GM12878 (cell line): Measurements from ENCODE around the gene RSPRY1. TPM values are rescaled to one million over a fixed set of nuclear protein-coding genes. Genes with fewer than 3 reads are reported as not detected.

Experiments
- ATAC-seq: fragments of 200-7000 bp; cut with Tn5 transposase; 3 replicates; pipeline ENCODE4 v1.9.1; 2020; ENCODE audit warnings: mild to moderate bottlenecking, moderate library complexity
- BruUV-seq: library from RNA; stranded (reverse); fragments of 400-500 nt; replicated peaks from 2 replicates; lab custom pipeline; 2021; lab: Mats Ljungman, UMichigan
- CTCF ChIA-PET: fragments of 300-600 bp; sonication (Branson Sonifier 250); formaldehyde crosslinking; extraction: SDS; loops from one replicate; lab custom pipeline; 2021; ENCODE audit warnings: inconsistent platforms; lab: Yijun Ruan, JAX
- POLR2A ChIA-PET: fragments of 350-600 bp; formaldehyde crosslinking; extraction: SDS; loops from one replicate; lab custom pipeline; 2021; ENCODE audit warnings: inconsistent platforms; lab: Charles Lee
- RAD21 ChIA-PET: fragments of 300-600 bp; sonication (Branson Sonifier 250); formaldehyde crosslinking; loops from one replicate; lab custom pipeline; 2023; ENCODE audit warnings: antibody characterized with exemption; ENCODE audit not compliant: unreplicated experiment; lab: Charles Lee
- SMC1A ChIA-PET: fragments of 300-600 bp; sonication (Branson Sonifier 250); formaldehyde crosslinking; loops from one replicate; lab custom pipeline; 2023; ENCODE audit not compliant: unreplicated experiment, uncharacterized antibody; lab: Charles Lee
- DNase-seq: peaks from one replicate; pipeline ENCODE4 v3.0.0-alpha.2; 2011; ENCODE audit warnings: low read depth, low spot score
- FAIRE-seq: peaks from 3 replicates; lab custom pipeline; 2011; peaks lifted over from hg19 to GRCh38; lab: Jason Lieb, UNC
- H2AFZ ChIP-seq: 2 replicates; pipeline ENCODE4 v1.6.0; 2011; ENCODE audit warnings: low read depth, low read length, control low read depth; ENCODE audit not compliant: control insufficient read depth
- H3K27ac ChIP-seq: 2 replicates; pipeline ENCODE4 v1.5.1; 2011; ENCODE audit warnings: control low read depth; ENCODE audit not compliant: control insufficient read depth, insufficient read depth
- H3K27me3 ChIP-seq, 2 experiments: replicated peaks in 1 of 2; 2 replicates each; pipeline versions ENCODE4 v1.6.0 to v1.6.1; 2011; ENCODE audit warnings: low read length in 1 of 2; ENCODE audit not compliant: control insufficient read depth in 2 of 2, insufficient read depth in 2 of 2
- H3K36me3 ChIP-seq, 2 experiments: 2 replicates each; pipeline ENCODE4 v1.5.1; 2011; ENCODE audit warnings: low read length in 1 of 2; ENCODE audit not compliant: control insufficient read depth in 2 of 2, insufficient read depth in 2 of 2
- H3K4me1 ChIP-seq: 2 replicates; pipeline ENCODE4 v1.6.1; 2011; ENCODE audit warnings: mild to moderate bottlenecking, low read length, moderate library complexity, mixed read lengths; ENCODE audit not compliant: control insufficient read depth, insufficient read depth
- H3K4me2 ChIP-seq: 2 replicates; pipeline ENCODE4 v1.6.0; 2011; ENCODE audit warnings: control low read depth; ENCODE audit not compliant: control insufficient read depth, insufficient read depth
- H3K4me3 ChIP-seq: fragments of 200-600 bp; sonication (generic); 2 replicates; pipeline ENCODE4 v1.5.1; 2016
- H3K79me2 ChIP-seq: 2 replicates; pipeline ENCODE4 v1.6.0; 2011; ENCODE audit warnings: low read length; ENCODE audit not compliant: control insufficient read depth, insufficient read depth
- H3K9ac ChIP-seq: 2 replicates; pipeline ENCODE4 v1.8.0; 2011; ENCODE audit warnings: low read length, control low read depth, mixed read lengths; ENCODE audit not compliant: control insufficient read depth, insufficient read depth
- H3K9me3 ChIP-seq: replicated peaks from 3 replicates; pipeline ENCODE4 v1.5.1; 2011; ENCODE audit warnings: mild to moderate bottlenecking, low read length; ENCODE audit not compliant: control insufficient read depth, insufficient read depth
- H4K20me1 ChIP-seq: 2 replicates; pipeline ENCODE4 v1.6.0; 2011; ENCODE audit not compliant: control insufficient read depth, insufficient read depth
- ATF3 ChIP-seq: IDR thresholded peaks from 2 replicates; pipeline ENCODE4 v1.6.1; 2011; ENCODE audit warnings: low read depth, mild to moderate bottlenecking, low read length, moderate library complexity, borderline replicate concordance; ENCODE audit errors: extremely low read depth
- BRCA1 ChIP-seq: IDR thresholded peaks from 2 replicates; pipeline ENCODE4 v1.6.1; 2011; ENCODE audit warnings: low read depth, low read length, improper control_type of control experiment
- NKRF ChIP-seq: fragments of 450-650 bp; conservative IDR thresholded peaks from 2 replicates; pipeline ENCODE4 v1.6.1; 2017; ENCODE audit warnings: mild to moderate bottlenecking, moderate library complexity
- NR2F1 ChIP-seq: fragments of 450-650 bp; conservative IDR thresholded peaks from 2 replicates; pipeline ENCODE4 v1.6.1; 2017; ENCODE audit warnings: mild to moderate bottlenecking
- SIN3A ChIP-seq: IDR thresholded peaks from 2 replicates; pipeline ENCODE4 v1.6.1; 2012; ENCODE audit warnings: low read depth, low read length, improper control_type of control experiment
- SIX5 ChIP-seq: IDR thresholded peaks from 2 replicates; pipeline ENCODE4 v1.6.1; 2011; ENCODE audit warnings: mild to moderate bottlenecking, low read depth, low read length, moderate library complexity; ENCODE audit not compliant: severe bottlenecking
- ZNF622 ChIP-seq: fragments of 450-650 bp; IDR thresholded peaks from 2 replicates; pipeline ENCODE4 v1.6.1; 2017; ENCODE audit warnings: mild to moderate bottlenecking, inconsistent platforms
- WGBS: methylation state at CpG from one replicate; pipeline ENCODE4 v1.1.6; 2016; ENCODE audit warnings: low lambda C conversion rate; ENCODE audit not compliant: insufficient replicate concordance, insufficient coverage; ENCODE audit errors: missing lambda C conversion rate; 5-methylcytosine and 5-hydroxymethylcytosine counted together
- in situ Hi-C: fragments of 300-500 bp; cut with MboI; formaldehyde crosslinking; loops from 9 replicates; pipeline ENCODE4 v1.14.3; 2018; ENCODE audit warnings: mixed read lengths
- intact Hi-C: fragments of 100-400 bp; cut with micrococcal nuclease; formaldehyde crosslinking; loops from one replicate; pipeline ENCODE4 v1.14.2; 2022; ENCODE audit not compliant: unreplicated experiment
- polyA plus RNA-seq, 11 experiments: library from polyadenylated mRNA; depleted of rRNA in 4 of 11; unstranded in 6 of 11; stranded (reverse) in 5 of 11; fragments of >200 nt; fragmentation: Nextera tagmentation in 4 of 11; fragmentation: Illumina TruSeq in 1 of 11; extraction: Ambion mirVana in 4 of 11; extraction: Trizol in 1 of 11; gene quantifications; 1 replicate in 1 of 11; 2 replicates in 10 of 11; pipeline versions ENCODE4 v1.2.1 to v1.2.3, GENCODE V29; 2011 to 2016; ENCODE audit warnings: inconsistent platforms in 2 of 11, missing spikeins in 2 of 11, low read depth in 1 of 11
- total RNA-seq, 4 experiments: library from RNA; depleted of rRNA in 3 of 4; stranded (reverse); fragments of >200 nt in 3 of 4; fragmentation: Illumina TruSeq in 1 of 4; extraction: Trizol in 1 of 4; gene quantifications; 2 replicates each; pipeline versions ENCODE4 v1.2.1 to v1.2.3, GENCODE V29; 2013 to 2021

RSPRY1 gene
- total and polyA plus RNA-seq, 10 of the 15 experiments (the other 5 are each of a cell fraction or from before 2014, with no cell fraction given) = 18.5 to 57.0 (median 41.2) TPM

- TF ChIP-seq SIX5 (no peak), SIN3A (no peak), NR2F1 (no peak), NKRF (no peak), ATF3 (no peak)
These were observed 75.7 kb downstream of the RSPRY1 start (continued) for GRCh38 chr16:57261806-57262205.

GRCh38 chr16:57262841-57263540, 76.9 kb downstream of the RSPRY1 start:
- BruUV-seq = no TSS peak
- TF ChIP-seq BRCA1 (no peak), ZNF622 (no peak)
- Histone ChIP-seq H3K27me3 (no peaks in the 10 kb centered on the region), H3K9ac (no peak overlapping the region), H3K4me3 (no peak overlapping the region), H3K79me2 (no peaks in the 10 kb centered on the region), H2AFZ (no peak overlapping the region), H3K9me3 (no peaks in the 10 kb centered on the region), H3K4me1 (peaks cover 3% of the 10 kb centered on the region), H3K4me2 (no peak overlapping the region), H4K20me1 (no peaks in the 10 kb centered on the region), H3K27ac (no peak overlapping the region), H3K36me3 (no peaks in the 10 kb centered on the region)
- FAIRE-seq (no peak), ATAC-seq (no peak), DNase-seq (no peak)
- ChIA-PET SMC1A (interaction anchor here (1.0 kb wide), 1 partner anchor 17 kb away, joined by 4 read pairs; no protein-coding TSS in a partner anchor), RAD21 (no interaction called here), CTCF (no interaction called here), POLR2A (interaction anchor here (0.5 to 1.5 kb wide), 3 partner anchors 10 to 29 kb away, joined by 3 to 6 read pairs (median 4); partner anchors contain the start of gene ARL2BP)
- intact Hi-C loops = no loop called here
- in situ Hi-C loops = no loop called here
- 69% methylated on average over 17 of the region's 17 CpGs for WGBS
